HEK293 (cell line): Measurements from ENCODE around the gene LILRA6.

Experiments used
- CTCF ChIA-PET: fragments of 350-600 bp; formaldehyde crosslinking; extraction: SDS; loops from one replicate; lab custom pipeline; 2021; ENCODE audit warnings: antibody characterized with exemption; lab: Yijun Ruan, JAX
- POLR2A ChIA-PET: fragments of 300-600 bp; formaldehyde crosslinking; extraction: SDS; loops from one replicate; lab custom pipeline; 2020; ENCODE audit warnings: antibody characterized with exemption, inconsistent platforms; lab: Yijun Ruan, JAX
- H3K27ac ChIP-seq: fragments of 200-500 bp; sonication (Bioruptor generic); 2 replicates; pipeline ENCODE4 v1.5.1; 2014; ENCODE audit warnings: low read depth, low read length, control low read depth, inconsistent platforms; ENCODE audit errors: extremely low read depth
- H3K36me3 ChIP-seq, 2 experiments: fragments of 200-500 bp in 1 of 2; sonication (Bioruptor generic) in 1 of 2; 1 replicate in 1 of 2; 2 replicates in 1 of 2; pipeline ENCODE4 v1.5.1; 2014 to 2017; ENCODE audit warnings: inconsistent platforms in 2 of 2, low read length in 2 of 2; ENCODE audit not compliant: control insufficient read depth in 2 of 2, insufficient read depth in 1 of 2
- H3K4me1 ChIP-seq: fragments of 200-500 bp; sonication (Bioruptor generic); 2 replicates; pipeline ENCODE4 v1.5.1; 2014; ENCODE audit warnings: mild to moderate bottlenecking, low read length, inconsistent platforms; ENCODE audit not compliant: control insufficient read depth, insufficient read depth
- H3K4me3 ChIP-seq: 2 replicates; pipeline ENCODE4 v1.5.1; 2011; ENCODE audit warnings: low read depth, mild to moderate bottlenecking, control low read depth, low read length, moderate library complexity
- H3K9me3 ChIP-seq: fragments of 200-500 bp; sonication (Bioruptor generic); 2 replicates; pipeline ENCODE4 v1.5.1; 2014; ENCODE audit warnings: low read depth, low read length, inconsistent platforms; ENCODE audit not compliant: control insufficient read depth, insufficient read depth
- IKZF3 ChIP-seq: fragments of 450-650 bp; IDR thresholded peaks from 2 replicates; pipeline ENCODE4 v1.5.0; 2018; ENCODE audit warnings: missing biosample characterization, mild to moderate bottlenecking, missing genetic modification characterization, moderate library complexity
- INSM2 ChIP-seq: fragments of 450-650 bp; formaldehyde crosslinking; IDR thresholded peaks from 2 replicates; pipeline ENCODE4 v1.5.1; 2016; ENCODE audit warnings: missing biosample characterization, missing genetic modification characterization
- KLF1 ChIP-seq: fragments of 450-650 bp; formaldehyde crosslinking; IDR thresholded peaks from 2 replicates; pipeline ENCODE4 v1.5.1; 2016; ENCODE audit warnings: missing biosample characterization, missing genetic modification characterization
- PRDM1 ChIP-seq: fragments of 450-650 bp; formaldehyde crosslinking; IDR thresholded peaks from 2 replicates; pipeline ENCODE4; 2016; ENCODE audit warnings: missing biosample characterization, missing genetic modification characterization
- REPIN1 ChIP-seq: fragments of 450-650 bp; formaldehyde crosslinking; IDR thresholded peaks from 2 replicates; pipeline ENCODE4 v1.5.1; 2017; ENCODE audit warnings: missing biosample characterization, missing genetic modification characterization, low read depth
- YY1 ChIP-seq: fragments of 450-650 bp; formaldehyde crosslinking; IDR thresholded peaks from 2 replicates; pipeline ENCODE4 v1.5.1; 2018; ENCODE audit warnings: missing biosample characterization, missing genetic modification characterization
- ZBTB1 ChIP-seq: fragments of 450-650 bp; formaldehyde crosslinking; IDR thresholded peaks from 2 replicates; pipeline ENCODE4 v1.5.1; 2016; ENCODE audit warnings: missing biosample characterization, missing genetic modification characterization
- ZBTB20 ChIP-seq: fragments of 450-650 bp; formaldehyde crosslinking; IDR thresholded peaks from 2 replicates; pipeline ENCODE4 v1.5.1; 2016; ENCODE audit warnings: missing biosample characterization, missing genetic modification characterization
- ZFP69B ChIP-seq: fragments of 450-650 bp; formaldehyde crosslinking; IDR thresholded peaks from 2 replicates; pipeline ENCODE4 v1.5.1; 2016; ENCODE audit warnings: missing biosample characterization, missing genetic modification characterization
- ZNF266 ChIP-seq: fragments of 450-650 bp; formaldehyde crosslinking; IDR thresholded peaks from 2 replicates; pipeline ENCODE4 v1.5.1; 2016; ENCODE audit warnings: missing biosample characterization, missing genetic modification characterization, low read depth
- ZNF280C ChIP-seq: fragments of 450-650 bp; formaldehyde crosslinking; IDR thresholded peaks from 2 replicates; pipeline ENCODE4 v1.5.1; 2016; ENCODE audit warnings: missing biosample characterization, missing genetic modification characterization
- ZNF433 ChIP-seq: fragments of 450-650 bp; formaldehyde crosslinking; IDR thresholded peaks from 2 replicates; pipeline ENCODE4 v1.5.1; 2016; ENCODE audit warnings: missing biosample characterization, missing genetic modification characterization, low read depth
- ZNF529 ChIP-seq: fragments of 450-650 bp; formaldehyde crosslinking; IDR thresholded peaks from 2 replicates; pipeline ENCODE4 v1.5.1; 2017; ENCODE audit warnings: missing genetic modification characterization, missing biosample characterization; ENCODE audit not compliant: insufficient replicate concordance
- ZNF600 ChIP-seq: fragments of 450-650 bp; formaldehyde crosslinking; IDR thresholded peaks from 2 replicates; pipeline ENCODE4 v1.5.1; 2016; ENCODE audit warnings: missing biosample characterization, missing genetic modification characterization
- ZNF654 ChIP-seq: fragments of 450-650 bp; formaldehyde crosslinking; IDR thresholded peaks from 2 replicates; pipeline ENCODE4 v1.5.1; 2016; ENCODE audit warnings: low read depth, missing biosample characterization, missing genetic modification characterization
- ZNF777 ChIP-seq: fragments of 450-650 bp; formaldehyde crosslinking; IDR thresholded peaks from 2 replicates; pipeline ENCODE4 v1.5.1; 2017; ENCODE audit warnings: missing biosample characterization, missing genetic modification characterization, borderline replicate concordance
- TF ChIP-seq, protein P1 (sequence below): fragments of 450-650 bp; formaldehyde crosslinking; IDR thresholded peaks from 2 replicates; pipeline ENCODE4 v1.5.1; 2016; ENCODE audit warnings: missing biosample characterization, missing genetic modification characterization, low read depth
- TF ChIP-seq, protein P2 (sequence below): fragments of 450-650 bp; formaldehyde crosslinking; IDR thresholded peaks from 2 replicates; pipeline ENCODE4 v1.5.1; 2016; ENCODE audit warnings: missing biosample characterization, missing genetic modification characterization
- TF ChIP-seq, protein P3 (sequence below): fragments of 450-650 bp; formaldehyde crosslinking; IDR thresholded peaks from 2 replicates; pipeline ENCODE4 v1.5.1; 2016; ENCODE audit warnings: missing biosample characterization, missing genetic modification characterization, low read depth
- TF ChIP-seq, protein P4 (sequence below): fragments of 450-650 bp; formaldehyde crosslinking; IDR thresholded peaks from 2 replicates; pipeline ENCODE4 v1.5.1; 2016; ENCODE audit warnings: missing biosample characterization, missing genetic modification characterization
- TF ChIP-seq, protein P5 (sequence below): fragments of 450-650 bp; formaldehyde crosslinking; IDR thresholded peaks from 2 replicates; pipeline ENCODE4 v1.5.1; 2017; ENCODE audit warnings: missing biosample characterization, missing genetic modification characterization

The LILRA6 gene

GRCh38 chr19:54197121-54197520, 45.5 kb downstream of the LILRA6 start:
- no peak overlapping the region for H3K27ac ChIP-seq
- peaks cover 38 to 51% of the 10 kb centered on the region in 2 experiments for H3K36me3 ChIP-seq
- ChIA-PET CTCF (interaction anchor here (1.4 kb wide), 1 partner anchor 9 kb away, joined by 4 read pairs; no protein-coding TSS in a partner anchor), POLR2A (interaction anchor here (6.8 kb wide), 1 partner anchor 7 kb away, joined by 241 read pairs; the partner anchor contains the start of genes MBOAT7 and TSEN34)
- H3K9me3 ChIP-seq = no peaks in the 10 kb centered on the region
- no peak overlapping the region for H3K4me3 ChIP-seq
- H3K4me1 ChIP-seq = peaks cover 6% of the 10 kb centered on the region
- no peak for TF ChIP-seq KLF1 (tag by site-specific recombination)
- TF ChIP-seq, protein P1, sequence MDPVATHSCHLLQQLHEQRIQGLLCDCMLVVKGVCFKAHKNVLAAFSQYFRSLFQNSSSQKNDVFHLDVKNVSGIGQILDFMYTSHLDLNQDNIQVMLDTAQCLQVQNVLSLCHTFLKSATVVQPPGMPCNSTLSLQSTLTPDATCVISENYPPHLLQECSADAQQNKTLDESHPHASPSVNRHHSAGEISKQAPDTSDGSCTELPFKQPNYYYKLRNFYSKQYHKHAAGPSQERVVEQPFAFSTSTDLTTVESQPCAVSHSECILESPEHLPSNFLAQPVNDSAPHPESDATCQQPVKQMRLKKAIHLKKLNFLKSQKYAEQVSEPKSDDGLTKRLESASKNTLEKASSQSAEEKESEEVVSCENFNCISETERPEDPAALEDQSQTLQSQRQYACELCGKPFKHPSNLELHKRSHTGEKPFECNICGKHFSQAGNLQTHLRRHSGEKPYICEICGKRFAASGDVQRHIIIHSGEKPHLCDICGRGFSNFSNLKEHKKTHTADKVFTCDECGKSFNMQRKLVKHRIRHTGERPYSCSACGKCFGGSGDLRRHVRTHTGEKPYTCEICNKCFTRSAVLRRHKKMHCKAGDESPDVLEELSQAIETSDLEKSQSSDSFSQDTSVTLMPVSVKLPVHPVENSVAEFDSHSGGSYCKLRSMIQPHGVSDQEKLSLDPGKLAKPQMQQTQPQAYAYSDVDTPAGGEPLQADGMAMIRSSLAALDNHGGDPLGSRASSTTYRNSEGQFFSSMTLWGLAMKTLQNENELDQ (tag by site-specific recombination) = no peak
- TF ChIP-seq INSM2 (tag by site-specific recombination) = no peak
- no peak for TF ChIP-seq ZBTB1 (tag by site-specific recombination)
- TF ChIP-seq, protein P2, sequence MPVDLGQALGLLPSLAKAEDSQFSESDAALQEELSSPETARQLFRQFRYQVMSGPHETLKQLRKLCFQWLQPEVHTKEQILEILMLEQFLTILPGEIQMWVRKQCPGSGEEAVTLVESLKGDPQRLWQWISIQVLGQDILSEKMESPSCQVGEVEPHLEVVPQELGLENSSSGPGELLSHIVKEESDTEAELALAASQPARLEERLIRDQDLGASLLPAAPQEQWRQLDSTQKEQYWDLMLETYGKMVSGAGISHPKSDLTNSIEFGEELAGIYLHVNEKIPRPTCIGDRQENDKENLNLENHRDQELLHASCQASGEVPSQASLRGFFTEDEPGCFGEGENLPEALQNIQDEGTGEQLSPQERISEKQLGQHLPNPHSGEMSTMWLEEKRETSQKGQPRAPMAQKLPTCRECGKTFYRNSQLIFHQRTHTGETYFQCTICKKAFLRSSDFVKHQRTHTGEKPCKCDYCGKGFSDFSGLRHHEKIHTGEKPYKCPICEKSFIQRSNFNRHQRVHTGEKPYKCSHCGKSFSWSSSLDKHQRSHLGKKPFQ (tag by site-specific recombination) = no peak

- Histone ChIP-seq H3K36me3 (peaks cover 32 to 45% of the 10 kb centered on the region in 2 experiments), H3K9me3 (no peaks in the 10 kb centered on the region), H3K4me1 (peaks cover 6% of the 10 kb centered on the region; the same call in 1 of the 2 replicates), H3K4me3 (no peak overlapping the region), H3K27ac (no peak overlapping the region)
- POLR2A ChIA-PET = no interaction called here
- CTCF ChIA-PET = interaction anchor here (0.6 to 1.4 kb wide), 2 partner anchors 9 to 337 kb away, joined by 4 read pairs; no protein-coding TSS in a partner anchor
- TF ChIP-seq, protein P3, sequence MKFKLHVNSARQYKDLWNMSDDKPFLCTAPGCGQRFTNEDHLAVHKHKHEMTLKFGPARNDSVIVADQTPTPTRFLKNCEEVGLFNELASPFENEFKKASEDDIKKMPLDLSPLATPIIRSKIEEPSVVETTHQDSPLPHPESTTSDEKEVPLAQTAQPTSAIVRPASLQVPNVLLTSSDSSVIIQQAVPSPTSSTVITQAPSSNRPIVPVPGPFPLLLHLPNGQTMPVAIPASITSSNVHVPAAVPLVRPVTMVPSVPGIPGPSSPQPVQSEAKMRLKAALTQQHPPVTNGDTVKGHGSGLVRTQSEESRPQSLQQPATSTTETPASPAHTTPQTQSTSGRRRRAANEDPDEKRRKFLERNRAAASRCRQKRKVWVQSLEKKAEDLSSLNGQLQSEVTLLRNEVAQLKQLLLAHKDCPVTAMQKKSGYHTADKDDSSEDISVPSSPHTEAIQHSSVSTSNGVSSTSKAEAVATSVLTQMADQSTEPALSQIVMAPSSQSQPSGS (tag by site-specific recombination) = no peak
- TF ChIP-seq ZNF280C (tag by site-specific recombination) (no peak), ZBTB20 (tag by site-specific recombination) (no peak), ZNF777 (tag by site-specific recombination) (no peak), ZNF266 (tag by site-specific recombination) (no peak), PRDM1 (tag by site-specific recombination) (no peak), ZNF654 (tag by site-specific recombination) (no peak), ZNF529 (tag by site-specific recombination) (no peak), ZFP69B (tag by site-specific recombination) (no peak), REPIN1 (tag by site-specific recombination) (no peak), YY1 (no peak), ZNF600 (tag by site-specific recombination) (no peak), ZNF433 (no peak), IKZF3 (tag by site-specific recombination) (no peak)
- TF ChIP-seq, protein P4, sequence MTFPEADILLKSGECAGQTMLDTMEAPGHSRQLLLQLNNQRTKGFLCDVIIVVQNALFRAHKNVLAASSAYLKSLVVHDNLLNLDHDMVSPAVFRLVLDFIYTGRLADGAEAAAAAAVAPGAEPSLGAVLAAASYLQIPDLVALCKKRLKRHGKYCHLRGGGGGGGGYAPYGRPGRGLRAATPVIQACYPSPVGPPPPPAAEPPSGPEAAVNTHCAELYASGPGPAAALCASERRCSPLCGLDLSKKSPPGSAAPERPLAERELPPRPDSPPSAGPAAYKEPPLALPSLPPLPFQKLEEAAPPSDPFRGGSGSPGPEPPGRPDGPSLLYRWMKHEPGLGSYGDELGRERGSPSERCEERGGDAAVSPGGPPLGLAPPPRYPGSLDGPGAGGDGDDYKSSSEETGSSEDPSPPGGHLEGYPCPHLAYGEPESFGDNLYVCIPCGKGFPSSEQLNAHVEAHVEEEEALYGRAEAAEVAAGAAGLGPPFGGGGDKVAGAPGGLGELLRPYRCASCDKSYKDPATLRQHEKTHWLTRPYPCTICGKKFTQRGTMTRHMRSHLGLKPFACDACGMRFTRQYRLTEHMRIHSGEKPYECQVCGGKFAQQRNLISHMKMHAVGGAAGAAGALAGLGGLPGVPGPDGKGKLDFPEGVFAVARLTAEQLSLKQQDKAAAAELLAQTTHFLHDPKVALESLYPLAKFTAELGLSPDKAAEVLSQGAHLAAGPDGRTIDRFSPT (tag by site-specific recombination) = no peak
- TF ChIP-seq, protein P5, sequence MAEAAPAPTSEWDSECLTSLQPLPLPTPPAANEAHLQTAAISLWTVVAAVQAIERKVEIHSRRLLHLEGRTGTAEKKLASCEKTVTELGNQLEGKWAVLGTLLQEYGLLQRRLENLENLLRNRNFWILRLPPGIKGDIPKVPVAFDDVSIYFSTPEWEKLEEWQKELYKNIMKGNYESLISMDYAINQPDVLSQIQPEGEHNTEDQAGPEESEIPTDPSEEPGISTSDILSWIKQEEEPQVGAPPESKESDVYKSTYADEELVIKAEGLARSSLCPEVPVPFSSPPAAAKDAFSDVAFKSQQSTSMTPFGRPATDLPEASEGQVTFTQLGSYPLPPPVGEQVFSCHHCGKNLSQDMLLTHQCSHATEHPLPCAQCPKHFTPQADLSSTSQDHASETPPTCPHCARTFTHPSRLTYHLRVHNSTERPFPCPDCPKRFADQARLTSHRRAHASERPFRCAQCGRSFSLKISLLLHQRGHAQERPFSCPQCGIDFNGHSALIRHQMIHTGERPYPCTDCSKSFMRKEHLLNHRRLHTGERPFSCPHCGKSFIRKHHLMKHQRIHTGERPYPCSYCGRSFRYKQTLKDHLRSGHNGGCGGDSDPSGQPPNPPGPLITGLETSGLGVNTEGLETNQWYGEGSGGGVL = no peak
Observed at GRCh38 chr19:54196536-54196935, 46.1 kb downstream of the LILRA6 start.
